Head of caudate nucleus (tissue), 42 donors: ENCODE data around the gene KCNT2.

ENCODE experiments used
- DNase-seq, 42 donors: peaks; one replicate each; pipeline versions ENCODE4 v3.0.0 to v3.0.0-alpha.2; 2020 to 2021; ENCODE audit warnings: mixed read lengths in 7 of 42
- intact Hi-C: fragments of 100-400 bp; cut with DNase I; formaldehyde crosslinking; loops from one replicate; pipeline ENCODE4 v1.15.0; 2022

The KCNT2 gene

DNA sequence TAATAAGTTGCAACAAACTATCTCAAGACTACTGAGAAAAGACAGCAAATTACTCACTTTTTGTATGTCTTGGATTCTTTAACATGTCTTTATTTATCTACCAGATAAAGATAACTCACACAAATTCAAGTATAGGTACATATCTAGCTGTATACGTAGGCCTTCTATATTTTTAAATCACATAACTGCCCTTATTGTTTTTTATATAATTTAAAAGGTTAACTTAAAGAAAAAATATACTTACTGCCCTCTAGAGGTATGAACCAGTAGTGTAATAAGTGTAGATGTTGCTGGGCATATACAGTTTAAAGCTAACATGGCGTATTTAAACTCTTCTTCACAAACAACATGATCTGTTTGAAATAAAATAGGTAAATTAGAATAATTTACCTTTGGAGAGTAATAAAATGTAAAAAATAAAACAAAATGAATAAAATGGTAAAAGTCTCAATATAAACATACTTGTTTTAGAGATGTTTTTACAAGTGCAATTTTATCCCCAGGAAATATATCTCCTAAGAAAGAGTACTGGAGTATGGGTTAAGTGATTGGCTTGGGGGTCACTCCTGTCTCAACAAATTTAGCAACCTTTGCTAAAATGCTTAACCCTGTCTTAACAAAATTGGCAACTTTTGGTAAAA, 235.2 kb downstream of the KCNT2 start:
- intact Hi-C loops, result no loop called here
- no peak for DNase-seq

DNA sequence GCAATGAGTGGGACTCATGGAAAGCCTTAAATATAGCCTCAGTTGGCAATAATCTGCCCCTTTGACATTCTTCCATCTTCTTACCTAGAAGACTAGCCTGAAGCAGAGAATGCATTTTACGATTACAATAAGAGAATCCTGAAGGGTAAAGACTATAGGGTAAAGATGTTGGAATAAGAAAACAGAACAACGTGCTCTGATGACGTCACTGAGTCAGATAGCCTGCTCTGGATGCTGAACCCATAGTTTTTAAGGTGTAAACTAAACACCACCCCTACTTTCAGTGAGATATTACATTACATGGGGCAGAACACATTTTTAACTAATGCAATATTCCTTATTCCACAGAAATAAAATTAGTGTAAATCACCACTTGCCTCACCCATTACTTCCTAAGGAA, 240.4 kb downstream of the KCNT2 start:
- intact Hi-C loops, result no loop called here
- DNase-seq, result no peak

- intact Hi-C loops, result no loop called here
- DNase-seq, result no peak
These were observed 241.3 kb downstream of the KCNT2 start for GRCh38 chr1:196366817-196367495.

DNA sequence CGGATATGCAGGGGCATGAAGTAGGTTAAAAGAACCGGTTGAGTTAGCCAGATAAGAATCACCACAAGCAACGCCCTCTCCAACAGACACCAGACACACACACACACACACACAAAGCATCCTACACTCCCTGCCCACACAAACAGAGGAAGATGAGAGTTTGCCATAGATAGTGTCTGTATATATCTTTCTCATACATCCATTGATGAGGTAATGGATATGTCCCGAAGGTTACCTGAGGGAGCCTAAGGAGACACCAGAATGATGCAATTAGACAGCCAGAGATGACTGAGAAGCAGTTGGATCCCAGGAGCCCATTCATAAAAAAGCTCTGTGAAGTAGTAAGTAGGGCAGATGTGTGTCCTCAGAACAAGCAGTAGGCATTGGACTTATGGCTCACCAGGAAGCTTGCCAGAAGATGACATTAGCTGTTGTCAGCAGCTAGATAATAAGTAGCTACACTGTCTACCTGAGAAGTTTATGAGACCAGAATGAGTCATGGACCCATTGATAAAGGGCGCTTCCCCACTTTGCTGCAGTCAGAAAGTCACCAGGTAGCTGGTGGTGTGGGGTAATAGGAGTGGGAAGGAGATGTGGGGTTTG, 247.0 kb downstream of the KCNT2 start:
- intact Hi-C loops, result no loop called here

GRCh38 chr1:196357913-196358312, 250.3 kb downstream of the KCNT2 start:
- intact Hi-C loops, result no loop called here
- no peak for DNase-seq

More for the DNA sequence above, 247.0 kb downstream of the KCNT2 start:
- no peak for DNase-seq

GRCh38 chr1:196355206-196355786, 252.9 kb downstream of the KCNT2 start:
- DNase-seq, result peak in 2 of 42 donors; percentile 1 to 2
- intact Hi-C loops, result no loop called here

- DNase-seq, result no peak
- intact Hi-C loops, result no loop called here
These were observed 263.8 kb downstream of the KCNT2 start for GRCh38 chr1:196344453-196344852.

DNA sequence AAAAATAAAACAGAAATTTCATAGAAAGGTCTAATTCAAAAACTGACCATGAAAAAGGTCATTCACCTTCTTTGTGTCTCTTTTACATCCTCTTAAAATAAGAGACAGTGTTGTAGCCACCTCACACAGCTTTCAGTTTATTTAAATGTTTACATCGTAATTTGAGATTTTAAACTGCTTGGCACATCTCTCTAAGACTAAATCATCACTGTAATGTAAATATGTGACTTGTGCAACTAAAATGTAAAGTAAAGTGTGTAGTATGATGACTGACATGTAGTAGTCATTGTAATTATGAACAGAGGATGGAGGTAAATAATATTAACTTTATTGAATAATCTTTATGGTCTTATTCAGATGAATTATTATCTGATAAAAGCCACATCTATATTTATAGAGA, 283.9 kb downstream of the KCNT2 start:
- intact Hi-C loops, result no loop called here

DNA sequence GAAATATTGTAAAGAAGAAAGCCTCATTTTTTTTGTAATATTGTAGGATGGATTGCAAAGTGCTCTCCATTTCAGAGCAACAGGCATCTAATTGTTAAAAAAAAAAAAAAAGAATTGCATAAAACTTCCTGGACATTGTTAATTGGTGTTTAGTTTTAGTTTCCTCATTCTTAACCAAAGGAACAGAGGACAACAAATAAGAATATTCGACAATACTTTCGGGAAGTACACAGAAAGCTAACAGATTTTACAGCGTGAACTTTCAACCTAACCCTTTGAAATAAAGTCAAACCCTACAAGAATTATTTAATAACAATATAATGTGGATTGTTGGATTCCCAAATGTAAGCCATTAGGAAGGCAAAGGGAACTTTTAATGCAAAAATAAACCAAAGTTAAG, 284.4 kb downstream of the KCNT2 start:
- no peak for DNase-seq
- intact Hi-C loops, result no loop called here

More for the DNA sequence above, 283.9 kb downstream of the KCNT2 start:
- no peak for DNase-seq

DNA sequence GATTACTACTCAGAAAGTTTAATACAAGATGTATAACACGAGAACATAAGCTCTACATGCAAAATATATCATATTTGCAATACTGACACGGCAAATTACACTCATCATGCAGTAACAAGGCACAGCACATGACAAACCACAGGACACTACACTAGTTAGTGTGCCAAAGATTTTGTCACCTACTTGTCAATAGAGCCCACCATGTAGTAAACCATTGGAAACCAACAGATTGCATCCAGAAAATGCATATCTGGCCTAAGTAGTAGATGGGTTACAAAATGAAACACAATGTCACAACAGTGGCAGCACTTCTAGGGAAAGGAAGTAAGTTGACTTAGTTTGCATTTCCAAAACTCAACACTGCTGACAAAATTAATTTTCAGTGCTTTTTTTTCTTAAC, 288.9 kb downstream of the KCNT2 start:
- no peak for DNase-seq
- intact Hi-C loops, result no loop called here

DNA sequence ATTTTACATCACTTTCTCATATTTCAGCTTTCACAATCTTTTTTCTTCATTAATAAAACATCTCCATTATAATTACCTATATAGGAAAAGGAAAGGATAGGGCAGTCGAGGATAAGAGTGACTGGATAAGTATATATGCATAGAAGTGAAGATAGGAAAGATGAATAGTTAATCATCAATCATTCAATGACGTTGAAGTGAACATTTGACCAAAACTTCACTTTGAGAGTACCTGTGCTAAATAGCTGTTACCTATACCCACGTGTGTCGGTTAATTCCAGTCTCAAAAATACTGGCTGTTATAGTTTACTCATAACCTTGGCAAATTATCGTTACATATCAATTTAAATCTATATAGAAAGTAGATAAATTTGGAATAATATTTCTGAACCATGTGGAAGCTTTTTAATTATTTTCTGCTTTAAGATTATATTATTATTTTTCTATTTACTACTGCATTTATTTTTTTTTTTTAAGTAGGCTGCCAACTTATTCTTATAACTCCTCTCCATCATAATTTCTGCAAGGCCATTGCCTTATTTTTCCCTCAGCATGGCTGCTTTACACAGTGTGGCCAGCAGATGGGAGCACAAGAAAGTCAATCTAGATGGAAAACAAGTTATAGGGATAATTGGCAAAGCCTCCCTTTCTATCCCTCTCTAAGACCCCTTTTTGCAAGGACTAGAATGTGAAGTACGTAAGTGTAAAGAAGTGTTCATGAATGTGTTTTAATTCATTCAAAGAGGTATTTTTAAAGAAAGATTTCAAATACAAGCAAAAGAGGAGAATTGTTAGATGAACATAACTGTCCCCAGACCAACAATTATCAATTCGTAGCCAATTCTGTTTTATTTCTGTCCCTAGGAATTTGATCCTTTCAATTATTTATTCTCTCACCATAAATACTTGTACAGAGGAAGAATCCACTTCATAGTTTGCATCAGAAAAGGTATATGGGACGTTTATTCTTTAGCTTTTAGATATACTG, 290.4 kb downstream of the KCNT2 start:
- intact Hi-C loops, result no loop called here
- DNase-seq, result peak in 31 of 42 donors; percentile 2 to 51 (median 23)

- intact Hi-C loops, result no loop called here
- DNase-seq, result no peak
These were observed 295.5 kb downstream of the KCNT2 start for GRCh38 chr1:196312739-196313138.

GRCh38 chr1:196309386-196309785, 298.9 kb downstream of the KCNT2 start:
- no peak for DNase-seq
- intact Hi-C loops, result no loop called here

- DNase-seq, result no peak
- intact Hi-C loops, result no loop called here
These were observed 300.1 kb downstream of the KCNT2 start for GRCh38 chr1:196308176-196308575.

GRCh38 chr1:196306421-196306820, 301.8 kb downstream of the KCNT2 start:
- no peak for DNase-seq
- intact Hi-C loops, result no loop called here

DNA sequence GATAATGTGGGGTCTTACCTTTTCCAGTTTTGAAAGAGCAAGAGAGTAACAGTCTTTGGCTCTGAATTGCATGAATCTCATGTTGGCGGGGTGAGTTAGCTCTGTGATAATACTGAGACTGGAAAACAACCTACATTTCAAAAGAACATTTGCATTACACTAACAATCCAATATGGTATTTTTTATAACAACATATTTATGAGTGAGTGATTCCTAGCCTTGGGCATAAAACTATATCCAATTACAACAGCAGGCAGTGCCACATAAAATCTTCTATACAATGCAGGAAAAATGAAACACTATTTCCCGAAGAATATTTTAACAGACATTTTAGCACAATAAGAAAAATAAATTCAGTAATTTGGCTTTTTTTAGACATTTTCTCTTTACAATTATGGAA, 303.0 kb downstream of the KCNT2 start:
- DNase-seq, result no peak
- intact Hi-C loops, result no loop called here

GRCh38 chr1:196302981-196303380, 305.3 kb downstream of the KCNT2 start:
- intact Hi-C loops, result no loop called here
- DNase-seq, result no peak

GRCh38 chr1:196302420-196302819, 305.8 kb downstream of the KCNT2 start:
- DNase-seq, result no peak
- intact Hi-C loops, result no loop called here

GRCh38 chr1:196295766-196296165, 312.5 kb downstream of the KCNT2 start:
- intact Hi-C loops, result no loop called here
- DNase-seq, result no peak
